H1 (cell line): ENCODE measurements around the gene RNF130.

ENCODE experiments used
- BCL11A ChIP-seq, 2 experiments: IDR thresholded peaks; one replicate each; pipeline ENCODE4 v1.6.1; 2011; ENCODE audit warnings: low read depth in 2 of 2, low read length in 2 of 2, mild to moderate bottlenecking in 2 of 2
- CBX5 ChIP-seq: fragments of 300-800, 300-1000 bp; sonication (generic); IDR thresholded peaks from 2 replicates; pipeline ENCODE4 v1.7.1; 2016; ENCODE audit warnings: antibody characterized with exemption, low read length, low read depth
- CEBPB ChIP-seq: IDR thresholded peaks from 2 replicates; pipeline ENCODE4 v1.6.1; 2012; ENCODE audit warnings: low read depth, low read length
- HDAC6 ChIP-seq: IDR thresholded peaks from one replicate; pipeline ENCODE4 v1.7.1; 2012; ENCODE audit warnings: low read depth, mild to moderate bottlenecking, inconsistent platforms, low read length, moderate library complexity
- KDM1A ChIP-seq: fragments of 200-600, 300-600 bp; sonication (generic); IDR thresholded peaks from 2 replicates; pipeline ENCODE4 v1.7.1; 2016; ENCODE audit warnings: mild to moderate bottlenecking, low read length, borderline replicate concordance
- KDM5A ChIP-seq: fragments of 200-600 bp; IDR thresholded peaks from 2 replicates; pipeline ENCODE4 v1.7.1; 2012; ENCODE audit warnings: mild to moderate bottlenecking, low read length, inconsistent platforms, mixed read lengths
- MAX ChIP-seq: IDR thresholded peaks from 2 replicates; pipeline ENCODE4 v1.6.1; 2012; ENCODE audit warnings: inconsistent platforms
- POLR2A ChIP-seq, 2 experiments: IDR thresholded peaks; 1 replicate in 1 of 2; 2 replicates in 1 of 2; pipeline ENCODE4 v1.6.1; 2011; ENCODE audit warnings: low read depth in 2 of 2, low read length in 2 of 2, mild to moderate bottlenecking in 2 of 2; ENCODE audit errors: control extremely low read depth in 1 of 2
- SP4 ChIP-seq: IDR thresholded peaks from 2 replicates; pipeline ENCODE4 v1.6.1; 2012; ENCODE audit warnings: low read length, inconsistent platforms
- YY1 ChIP-seq: IDR thresholded peaks from 2 replicates; pipeline ENCODE4 v1.6.1; 2011; ENCODE audit warnings: low read depth, mild to moderate bottlenecking, low read length
- TF ChIP-seq, protein P1 (sequence below), 3 experiments: IDR thresholded peaks; 1 replicate in 2 of 3; 2 replicates in 1 of 3; pipeline versions ENCODE4 v1.5.1 to v1.6.1; 2011; ENCODE audit warnings: low read length in 3 of 3, mild to moderate bottlenecking in 3 of 3, inconsistent platforms in 2 of 3, low read depth in 1 of 3, moderate library complexity in 1 of 3; ENCODE audit not compliant: insufficient read depth in 1 of 3; ENCODE audit errors: control extremely low read depth in 1 of 3
- TF ChIP-seq, protein P2 (sequence below): IDR thresholded peaks from 2 replicates; pipeline ENCODE4 v1.6.1; 2011; ENCODE audit warnings: low read depth, mild to moderate bottlenecking, low read length; ENCODE audit not compliant: insufficient read depth
- TF ChIP-seq, protein P3 (sequence below): IDR thresholded peaks from 2 replicates; pipeline ENCODE4 v1.6.1; 2012; ENCODE audit warnings: low read length, inconsistent platforms

DNA sequence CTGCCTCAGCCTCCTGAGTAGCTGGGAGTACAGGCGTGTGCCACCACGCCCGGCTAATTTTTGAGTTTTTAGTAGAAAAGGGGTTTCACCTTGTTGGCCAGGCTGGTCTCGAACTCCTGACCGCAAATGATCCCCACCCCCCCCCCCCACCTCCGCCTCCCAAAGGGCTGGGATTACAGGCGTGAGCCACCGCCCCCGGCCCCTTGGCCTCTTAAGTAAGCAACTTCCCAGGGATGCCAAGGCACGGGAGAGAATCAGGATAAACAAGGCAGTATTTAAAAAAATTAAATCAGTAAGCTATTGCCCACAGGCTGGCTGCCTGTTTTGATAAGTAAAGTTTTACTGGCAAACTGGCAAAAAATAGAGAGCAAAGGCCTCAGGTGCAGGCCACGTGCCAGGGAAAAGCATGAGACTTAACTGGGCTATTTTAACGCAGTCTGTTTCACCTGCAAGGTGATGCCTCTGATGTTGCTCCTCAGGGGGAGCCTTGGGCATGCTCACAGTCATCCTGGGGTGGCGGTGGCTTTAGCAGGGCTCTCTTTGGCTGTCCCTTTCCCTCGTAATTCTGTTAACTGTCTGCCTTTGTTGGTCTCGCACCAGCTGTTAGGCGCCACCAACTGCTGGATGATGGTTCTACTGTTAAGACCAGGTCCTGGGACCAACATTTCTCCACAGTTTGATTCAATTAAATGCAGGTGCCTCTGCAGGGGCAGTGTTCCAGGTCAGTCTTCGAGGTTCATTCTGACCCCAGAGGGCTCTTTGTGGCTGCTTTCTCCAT, 19.4 kb upstream of the RNF130 start:
- TF ChIP-seq, protein P1, sequence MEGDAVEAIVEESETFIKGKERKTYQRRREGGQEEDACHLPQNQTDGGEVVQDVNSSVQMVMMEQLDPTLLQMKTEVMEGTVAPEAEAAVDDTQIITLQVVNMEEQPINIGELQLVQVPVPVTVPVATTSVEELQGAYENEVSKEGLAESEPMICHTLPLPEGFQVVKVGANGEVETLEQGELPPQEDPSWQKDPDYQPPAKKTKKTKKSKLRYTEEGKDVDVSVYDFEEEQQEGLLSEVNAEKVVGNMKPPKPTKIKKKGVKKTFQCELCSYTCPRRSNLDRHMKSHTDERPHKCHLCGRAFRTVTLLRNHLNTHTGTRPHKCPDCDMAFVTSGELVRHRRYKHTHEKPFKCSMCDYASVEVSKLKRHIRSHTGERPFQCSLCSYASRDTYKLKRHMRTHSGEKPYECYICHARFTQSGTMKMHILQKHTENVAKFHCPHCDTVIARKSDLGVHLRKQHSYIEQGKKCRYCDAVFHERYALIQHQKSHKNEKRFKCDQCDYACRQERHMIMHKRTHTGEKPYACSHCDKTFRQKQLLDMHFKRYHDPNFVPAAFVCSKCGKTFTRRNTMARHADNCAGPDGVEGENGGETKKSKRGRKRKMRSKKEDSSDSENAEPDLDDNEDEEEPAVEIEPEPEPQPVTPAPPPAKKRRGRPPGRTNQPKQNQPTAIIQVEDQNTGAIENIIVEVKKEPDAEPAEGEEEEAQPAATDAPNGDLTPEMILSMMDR (IDR thresholded peaks at IDR 0.05; ENCODE audit: control extremely low read depth in 1 of 3, insufficient read depth in 1 of 3, low read depth in 1 of 3, low read length in 3 of 3): peak; percentile 27 to 55 (median 53)
- no peak for TF ChIP-seq BCL11A (IDR thresholded peaks at IDR 0.05; ENCODE audit: low read depth in 2 of 2, low read length in 2 of 2)
- TF ChIP-seq CEBPB: no peak
- TF ChIP-seq YY1: no peak
- TF ChIP-seq, protein P2, sequence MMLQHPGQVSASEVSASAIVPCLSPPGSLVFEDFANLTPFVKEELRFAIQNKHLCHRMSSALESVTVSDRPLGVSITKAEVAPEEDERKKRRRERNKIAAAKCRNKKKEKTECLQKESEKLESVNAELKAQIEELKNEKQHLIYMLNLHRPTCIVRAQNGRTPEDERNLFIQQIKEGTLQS: no peak
- no peak for TF ChIP-seq SP4
- TF ChIP-seq CBX5: no peak
- TF ChIP-seq HDAC6: no peak
- TF ChIP-seq POLR2A (IDR thresholded peaks at IDR 0.05; ENCODE audit: control extremely low read depth in 1 of 2, low read depth in 2 of 2, low read length in 2 of 2): no peak
- TF ChIP-seq KDM1A: no peak
- no peak for TF ChIP-seq KDM5A
- peak; percentile 72; the same call in 1 of the 2 replicates for TF ChIP-seq MAX
- TF ChIP-seq, protein P3, sequence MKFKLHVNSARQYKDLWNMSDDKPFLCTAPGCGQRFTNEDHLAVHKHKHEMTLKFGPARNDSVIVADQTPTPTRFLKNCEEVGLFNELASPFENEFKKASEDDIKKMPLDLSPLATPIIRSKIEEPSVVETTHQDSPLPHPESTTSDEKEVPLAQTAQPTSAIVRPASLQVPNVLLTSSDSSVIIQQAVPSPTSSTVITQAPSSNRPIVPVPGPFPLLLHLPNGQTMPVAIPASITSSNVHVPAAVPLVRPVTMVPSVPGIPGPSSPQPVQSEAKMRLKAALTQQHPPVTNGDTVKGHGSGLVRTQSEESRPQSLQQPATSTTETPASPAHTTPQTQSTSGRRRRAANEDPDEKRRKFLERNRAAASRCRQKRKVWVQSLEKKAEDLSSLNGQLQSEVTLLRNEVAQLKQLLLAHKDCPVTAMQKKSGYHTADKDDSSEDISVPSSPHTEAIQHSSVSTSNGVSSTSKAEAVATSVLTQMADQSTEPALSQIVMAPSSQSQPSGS: no peak
